Activated T-helper 1 cell treated with anti-CD3 and anti-CD28 coated beads, Interleukin-12 subunit alpha, Interleukin-12 subunit beta, Interleukin-2, Interleukin-4 antibody, amounts not matched to agents 30 ng/mL and 10 ng/mL and 1 ng/mL, durations not matched to agents 14 hours and 24 hours and 36 hours (primary cell): ENCODE measurements around the gene CITED2. TPM values are rescaled to one million over a fixed set of nuclear protein-coding genes. Genes with fewer than 3 reads are reported as not detected.

Experiments used
- DNase-seq: peaks from one replicate; pipeline ENCODE4 v3.0.0; 2021; ENCODE audit warnings: low spot score
- H3K27ac Mint-ChIP-seq: one replicate; pipeline ENCODE4 v1.8.0; 2021; ENCODE audit warnings: mild to moderate bottlenecking, mixed read lengths
- H3K27me3 Mint-ChIP-seq: one replicate; pipeline ENCODE4 v1.8.0; 2022; ENCODE audit warnings: mild to moderate bottlenecking, moderate library complexity, mixed read lengths; ENCODE audit not compliant: insufficient read depth
- H3K36me3 Mint-ChIP-seq: one replicate; pipeline ENCODE4 v1.8.0; 2021; ENCODE audit warnings: low read depth, mixed read lengths
- H3K4me1 Mint-ChIP-seq: one replicate; pipeline ENCODE4 v1.8.0; 2021; ENCODE audit warnings: low read depth, mixed read lengths
- H3K4me3 Mint-ChIP-seq: one replicate; pipeline ENCODE4 v1.8.0; 2021; ENCODE audit warnings: mild to moderate bottlenecking, moderate library complexity, mixed read lengths
- H3K9me3 Mint-ChIP-seq: one replicate; pipeline ENCODE4 v1.8.0; 2021; ENCODE audit warnings: mixed read lengths
- intact Hi-C: fragments of 100-400 bp; cut with micrococcal nuclease; formaldehyde crosslinking; loops from one replicate; pipeline ENCODE4 v1.15.1; 2024
- total RNA-seq: library from RNA; stranded (reverse); gene quantifications from 2 replicates; pipeline ENCODE4 v1.2.3, GENCODE V29; 2022

Gene CITED2
- total RNA-seq, 1 donor from 2014 or later: 73.7 TPM

DNA sequence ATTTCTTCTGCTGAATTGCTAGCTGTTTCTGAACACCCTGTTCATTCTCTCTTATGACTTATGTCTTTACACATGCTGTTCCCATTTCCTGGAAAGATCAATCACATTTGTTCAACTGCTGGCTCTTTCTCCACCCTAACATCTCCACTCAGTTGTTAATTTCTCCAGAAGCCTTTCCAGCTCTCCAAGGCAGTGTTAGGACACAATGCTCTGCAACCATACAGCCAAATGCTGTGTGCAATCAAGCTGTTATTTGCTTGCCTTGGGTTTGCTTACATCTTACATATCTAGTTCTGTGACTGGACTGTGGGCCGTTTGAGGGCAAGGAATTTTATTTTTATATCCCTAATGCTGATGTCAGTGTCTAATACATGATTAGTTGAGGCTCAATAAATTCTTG is 24.2 kb upstream of the CITED2 start:
- Mint-ChIP-seq H3K4me3 (no peak overlapping the region), H3K4me1 (no peaks in the 10 kb centered on the region), H3K9me3 (no peaks in the 10 kb centered on the region), H3K36me3 (no peaks in the 10 kb centered on the region), H3K27ac (no peak overlapping the region), H3K27me3 (peaks cover 5% of the 10 kb centered on the region)
- intact Hi-C loops: no loop called here
- no peak for DNase-seq

DNA sequence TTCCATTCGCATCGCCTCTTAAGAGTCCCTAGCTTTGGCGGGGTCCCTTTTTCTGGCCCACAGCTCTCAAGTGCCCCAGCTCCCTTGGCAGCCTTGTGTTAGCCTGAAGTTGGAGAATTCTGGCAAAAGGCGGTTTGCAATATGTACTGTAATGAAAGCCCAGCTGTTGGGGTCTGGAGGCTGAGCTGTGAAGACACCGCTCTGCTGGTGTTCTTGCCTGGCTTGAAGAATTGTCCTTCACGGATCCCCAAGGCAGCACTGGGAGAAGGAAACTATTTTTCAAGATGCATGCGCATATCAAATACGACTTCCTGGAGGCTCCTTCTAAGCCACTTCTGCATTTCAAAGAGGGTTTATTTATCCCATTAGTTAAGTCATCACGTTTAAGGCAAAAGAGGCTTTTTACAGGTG is 21.4 kb upstream of the CITED2 start:
- no peak for DNase-seq
- intact Hi-C loops: no loop called here
- no peak overlapping the region for H3K4me3 Mint-ChIP-seq
- H3K27me3 Mint-ChIP-seq: peaks cover 11% of the 10 kb centered on the region
- no peaks in the 10 kb centered on the region for H3K4me1 Mint-ChIP-seq
- no peak overlapping the region for H3K27ac Mint-ChIP-seq
- H3K9me3 Mint-ChIP-seq: no peaks in the 10 kb centered on the region
- no peaks in the 10 kb centered on the region for H3K36me3 Mint-ChIP-seq

DNA sequence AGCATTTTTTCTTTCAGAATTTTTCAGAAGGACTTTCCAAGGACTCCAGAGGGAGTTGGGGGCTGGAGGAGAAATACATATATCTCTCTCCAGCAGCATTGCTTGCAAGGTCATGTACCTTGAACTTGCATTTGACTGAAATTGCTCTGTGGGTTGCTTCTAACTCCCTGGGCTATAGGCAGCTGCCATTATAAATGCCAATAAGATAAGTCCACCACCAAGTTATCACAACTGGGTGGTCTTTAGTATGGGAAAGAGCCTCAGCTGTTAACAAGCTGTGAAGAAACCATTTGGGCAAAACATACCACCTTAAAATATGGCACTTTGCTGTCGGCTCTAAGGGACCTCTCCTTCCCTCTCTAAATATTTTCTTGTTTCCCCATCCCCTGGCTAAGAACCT is 20.9 kb upstream of the CITED2 start:
- Mint-ChIP-seq H3K36me3 (no peaks in the 10 kb centered on the region), H3K4me3 (no peak overlapping the region), H3K27ac (no peak overlapping the region), H3K4me1 (no peaks in the 10 kb centered on the region), H3K27me3 (peaks cover 11% of the 10 kb centered on the region), H3K9me3 (no peaks in the 10 kb centered on the region)
- intact Hi-C loops: no loop called here
- DNase-seq: no peak

DNA sequence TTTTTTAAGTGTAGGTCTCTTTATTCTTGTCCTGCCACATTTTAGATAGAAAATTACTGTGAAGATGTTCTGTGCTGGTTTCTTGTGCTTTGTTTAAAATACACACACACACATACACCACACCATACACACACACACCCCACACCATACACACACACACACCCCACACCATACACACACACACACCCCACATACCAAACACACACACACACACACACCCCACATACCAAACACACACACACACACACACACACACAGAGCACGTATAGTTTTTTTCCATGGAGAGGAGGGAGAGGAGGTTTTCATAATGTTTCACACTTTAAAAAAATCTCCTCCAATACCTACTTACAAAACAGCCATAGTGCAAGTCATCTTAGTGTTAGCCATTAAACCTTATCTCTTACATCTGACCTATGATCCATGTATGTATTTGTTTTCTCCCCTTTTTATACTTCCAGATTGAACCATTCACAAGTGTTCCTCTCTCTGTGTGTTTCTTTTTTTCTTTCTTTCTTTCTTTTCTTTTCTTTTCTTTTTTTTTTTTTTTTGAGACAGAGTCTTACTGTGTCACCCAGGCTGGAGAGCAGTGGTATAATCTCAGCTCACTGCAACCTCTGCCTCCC is 19.7 kb upstream of the CITED2 start:
- no peak overlapping the region for H3K27ac Mint-ChIP-seq
- no peaks in the 10 kb centered on the region for H3K36me3 Mint-ChIP-seq
- H3K9me3 Mint-ChIP-seq: no peaks in the 10 kb centered on the region
- H3K27me3 Mint-ChIP-seq: peaks cover 6% of the 10 kb centered on the region
- H3K4me1 Mint-ChIP-seq: no peaks in the 10 kb centered on the region
- H3K4me3 Mint-ChIP-seq: no peak overlapping the region
- intact Hi-C loops: no loop called here
- no peak for DNase-seq

DNA sequence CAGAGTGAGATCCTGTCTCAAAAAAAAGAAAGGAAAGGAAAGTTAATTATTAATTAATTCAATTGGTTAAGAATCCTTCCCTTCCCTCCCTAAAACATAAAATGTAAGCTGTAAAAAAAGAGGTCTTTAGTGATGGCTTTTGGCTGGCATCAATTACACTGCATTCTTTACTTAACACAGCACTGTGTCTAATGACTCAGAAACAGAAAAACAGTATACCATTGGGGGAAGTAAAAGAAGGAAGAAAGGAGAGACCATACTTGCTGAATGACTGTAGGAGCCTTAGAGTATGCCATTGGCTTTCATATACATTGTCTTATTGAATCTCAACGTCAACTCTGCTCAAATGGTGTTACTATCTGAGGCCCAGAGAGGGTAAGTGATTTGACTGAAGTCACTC is 18.3 kb upstream of the CITED2 start:
- intact Hi-C loops: no loop called here
- peaks cover 6% of the 10 kb centered on the region for H3K27me3 Mint-ChIP-seq
- H3K4me3 Mint-ChIP-seq: no peak overlapping the region
- no peaks in the 10 kb centered on the region for H3K9me3 Mint-ChIP-seq
- no peak for DNase-seq
- H3K4me1 Mint-ChIP-seq: no peaks in the 10 kb centered on the region
- no peak overlapping the region for H3K27ac Mint-ChIP-seq
- no peaks in the 10 kb centered on the region for H3K36me3 Mint-ChIP-seq

- Mint-ChIP-seq H3K27ac (no peak overlapping the region), H3K36me3 (no peaks in the 10 kb centered on the region), H3K9me3 (no peaks in the 10 kb centered on the region), H3K4me3 (no peak overlapping the region), H3K4me1 (no peaks in the 10 kb centered on the region), H3K27me3 (peaks cover 8% of the 10 kb centered on the region)
- intact Hi-C loops: no loop called here
- DNase-seq: no peak
Measured at GRCh38 chr6:139391709-139392108, 17.3 kb upstream of the CITED2 start.

DNA sequence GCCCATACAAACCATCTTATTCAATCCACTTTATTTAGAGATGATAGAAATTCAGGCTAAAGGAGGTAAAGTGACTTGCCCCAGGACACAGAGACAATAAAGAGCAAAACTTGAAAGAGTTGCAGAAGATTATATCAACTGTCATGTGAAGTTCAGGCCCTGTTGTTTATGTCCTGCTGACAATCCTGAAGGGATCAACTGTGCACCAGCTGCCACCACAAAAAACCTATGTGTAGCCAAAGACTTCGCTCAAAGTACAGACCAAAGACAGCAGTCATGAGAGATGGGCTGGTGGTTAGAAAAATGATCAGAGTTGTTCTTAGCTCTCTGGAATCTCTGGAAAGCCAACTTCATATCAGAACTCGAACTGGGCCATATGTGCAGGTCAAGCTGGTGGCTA is 16.0 kb upstream of the CITED2 start:
- intact Hi-C loops: no loop called here
- DNase-seq: no peak
- Mint-ChIP-seq H3K36me3 (no peaks in the 10 kb centered on the region), H3K27ac (no peak overlapping the region), H3K27me3 (peaks cover 8% of the 10 kb centered on the region), H3K4me3 (no peak overlapping the region), H3K4me1 (no peaks in the 10 kb centered on the region), H3K9me3 (no peaks in the 10 kb centered on the region)

DNA sequence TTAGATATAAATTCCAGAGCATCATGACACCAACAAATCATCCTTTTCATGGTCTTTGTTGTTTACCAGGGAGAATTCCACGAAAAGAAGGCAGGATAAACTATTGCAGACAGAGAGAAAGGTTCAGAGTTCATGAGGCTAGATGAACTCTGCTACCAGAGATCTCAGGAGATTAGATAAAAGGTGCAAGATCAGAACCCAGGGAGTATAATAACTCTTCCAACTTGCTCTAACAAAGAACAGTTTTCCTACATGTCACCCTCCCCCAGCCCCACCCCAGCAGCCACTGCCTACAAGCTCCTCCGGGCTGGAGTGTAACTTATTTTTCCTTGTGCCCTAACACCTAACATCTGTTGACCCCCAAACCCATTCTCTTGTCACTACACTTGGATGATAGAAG is 13.9 kb upstream of the CITED2 start:
- intact Hi-C loops: no loop called here
- no peaks in the 10 kb centered on the region for H3K36me3 Mint-ChIP-seq
- H3K4me3 Mint-ChIP-seq: no peak overlapping the region
- H3K9me3 Mint-ChIP-seq: no peaks in the 10 kb centered on the region
- DNase-seq: no peak
- H3K27ac Mint-ChIP-seq: no peak overlapping the region
- no peaks in the 10 kb centered on the region for H3K4me1 Mint-ChIP-seq
- H3K27me3 Mint-ChIP-seq: peaks cover 7% of the 10 kb centered on the region

- no peak overlapping the region for H3K27ac Mint-ChIP-seq
- no peak for DNase-seq
Measured at GRCh38 chr6:139386404-139386803, 12.0 kb upstream of the CITED2 start.

DNA sequence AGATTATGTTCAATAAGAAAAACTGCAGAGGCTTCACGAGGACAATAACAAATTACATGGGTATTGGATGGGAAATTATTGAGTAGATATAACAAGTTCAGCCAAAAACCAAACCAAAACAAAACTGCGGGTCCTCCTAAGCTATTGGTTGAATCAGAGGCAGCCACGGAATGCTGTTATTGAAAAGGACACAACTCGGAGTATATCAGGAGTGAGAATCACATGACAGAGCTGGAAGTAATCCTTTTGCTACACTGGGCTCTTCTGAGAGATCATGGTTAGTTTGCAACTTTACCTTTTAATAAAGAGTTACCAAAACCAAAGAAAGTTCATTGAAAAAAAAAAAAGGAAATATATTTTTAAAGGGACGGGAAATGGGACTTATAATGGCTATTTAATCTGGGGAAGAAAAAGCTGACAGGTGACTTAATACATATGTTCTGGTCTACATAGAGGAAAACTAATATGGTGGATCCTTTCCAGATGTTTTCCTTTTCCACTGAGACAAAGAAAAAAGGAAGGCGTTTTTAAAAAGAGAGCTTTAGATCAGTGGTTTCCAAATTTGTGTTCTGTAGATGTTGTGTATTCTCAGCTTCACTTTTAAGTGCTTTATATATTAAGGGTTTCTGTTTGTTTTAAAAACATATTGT is 6.9 kb upstream of the CITED2 start:
- DNase-seq: no peak
- H3K4me3 Mint-ChIP-seq: no peak overlapping the region
- no peaks in the 10 kb centered on the region for H3K9me3 Mint-ChIP-seq
- peaks cover 3% of the 10 kb centered on the region for H3K36me3 Mint-ChIP-seq
- peaks cover 4% of the 10 kb centered on the region for H3K27me3 Mint-ChIP-seq
- intact Hi-C loops: no loop called here
- H3K4me1 Mint-ChIP-seq: peaks cover 6% of the 10 kb centered on the region
- no peak overlapping the region for H3K27ac Mint-ChIP-seq

More at GRCh38 chr6:139386404-139386803, 12.0 kb upstream of the CITED2 start:
- intact Hi-C loops: no loop called here
- Mint-ChIP-seq H3K27me3 (peaks cover 6% of the 10 kb centered on the region), H3K36me3 (peaks cover 3% of the 10 kb centered on the region), H3K4me3 (no peak overlapping the region), H3K4me1 (no peaks in the 10 kb centered on the region), H3K9me3 (no peaks in the 10 kb centered on the region)

- Mint-ChIP-seq H3K36me3 (peaks cover 3% of the 10 kb centered on the region), H3K27ac (no peak overlapping the region), H3K4me3 (no peak overlapping the region), H3K27me3 (peaks cover 4% of the 10 kb centered on the region), H3K4me1 (peaks cover 14% of the 10 kb centered on the region), H3K9me3 (no peaks in the 10 kb centered on the region)
- no peak for DNase-seq
- intact Hi-C loops: no loop called here
Measured at GRCh38 chr6:139380611-139381010, 6.2 kb upstream of the CITED2 start.

- Mint-ChIP-seq H3K4me3 (no peak overlapping the region), H3K27ac (no peak overlapping the region), H3K9me3 (no peaks in the 10 kb centered on the region), H3K27me3 (peaks cover 4% of the 10 kb centered on the region), H3K4me1 (peaks cover 16% of the 10 kb centered on the region), H3K36me3 (peaks cover 3% of the 10 kb centered on the region)
- intact Hi-C loops: no loop called here
- DNase-seq: no peak
Measured at GRCh38 chr6:139380168-139380567, 5.7 kb upstream of the CITED2 start.

DNA sequence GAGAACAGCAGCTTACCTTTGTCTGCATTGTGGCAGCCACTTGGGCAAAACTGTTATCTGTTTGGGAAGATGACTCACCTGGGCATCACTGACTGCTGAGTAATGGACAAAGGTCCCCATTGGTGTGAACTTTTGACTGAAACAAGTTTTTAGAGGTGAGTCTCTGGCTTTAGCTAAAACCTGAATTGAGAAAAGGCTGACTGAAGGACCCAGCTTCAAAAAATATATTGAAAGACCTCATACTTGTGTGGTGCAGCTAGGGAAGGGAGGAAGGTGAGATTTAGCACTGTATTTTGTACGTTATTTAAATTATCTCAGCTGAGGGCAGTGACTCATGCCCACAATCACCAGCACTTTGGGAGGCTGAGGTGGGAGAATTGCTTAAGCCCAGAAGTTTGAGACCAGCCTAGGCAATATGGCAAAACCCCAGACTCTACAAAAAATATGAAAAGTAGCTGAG is 4.5 kb upstream of the CITED2 start:
- peaks cover 4% of the 10 kb centered on the region for H3K27me3 Mint-ChIP-seq
- DNase-seq: no peak
- peaks cover 16% of the 10 kb centered on the region for H3K4me1 Mint-ChIP-seq
- intact Hi-C loops: loop anchor here (5.0 to 10.0 kb wide), 3 partner anchors 68 to 546 kb away; no protein-coding TSS in a partner anchor
- H3K4me3 Mint-ChIP-seq: no peak overlapping the region
- H3K9me3 Mint-ChIP-seq: no peaks in the 10 kb centered on the region
- H3K27ac Mint-ChIP-seq: no peak overlapping the region
- H3K36me3 Mint-ChIP-seq: peaks cover 6% of the 10 kb centered on the region
